ENCODE measurements around the gene BDH2.

Gene BDH2

GRCh38 chr4:103073792-103074438 lies 25.7 kb downstream of the BDH2 start:
- H3K9ac ChIP-seq (ENCODE audit: low read length) = peak overlapping the region; percentile 74
- no peak overlapping the region for H2AFZ ChIP-seq (ENCODE audit: low read length)
- TF ChIP-seq CTCF (IDR thresholded peaks at IDR 0.05; ENCODE audit: low read length) = no peak
- no peak for TF ChIP-seq EZH2 (IDR thresholded peaks at IDR 0.05; ENCODE audit: borderline replicate concordance, low read length)
- H3F3A ChIP-seq (ENCODE audit: insufficient read depth, low read length) = no peaks in the 10 kb centered on the region
- H3K27ac ChIP-seq (ENCODE audit: low read depth, low read length, poor library complexity, severe bottlenecking) = peak overlapping the region; percentile 89
- H3K4me2 ChIP-seq (ENCODE audit: low read length) = peak overlapping the region; percentile 95
- peaks cover 53% of the 10 kb centered on the region for H3K79me2 ChIP-seq (ENCODE audit: insufficient read depth, low read length)
- H3K4me3 ChIP-seq (ENCODE audit: low read depth, low read length, poor library complexity, severe bottlenecking) = peak overlapping the region; percentile 67
- H3K9me2 ChIP-seq (ENCODE audit: low read depth, low read length) = no peaks in the 10 kb centered on the region
- H3K9me3 ChIP-seq (ENCODE audit: low read length) = no peaks in the 10 kb centered on the region
- peaks cover 29% of the 10 kb centered on the region for H3K36me3 ChIP-seq (ENCODE audit: insufficient read depth, low read length)
- H4K20me1 ChIP-seq (ENCODE audit: insufficient read depth, low read length) = no peaks in the 10 kb centered on the region
- no peaks in the 10 kb centered on the region for H3K27me3 ChIP-seq (ENCODE audit: insufficient read depth, low read length)
- H3K4me1 ChIP-seq (ENCODE audit: insufficient read depth, low read length, severe bottlenecking) = peaks cover 40% of the 10 kb centered on the region

GRCh38 chr4:103067841-103068547 lies 31.6 kb downstream of the BDH2 start:
- H2AFZ ChIP-seq (ENCODE audit: low read length) = no peak overlapping the region
- no peaks in the 10 kb centered on the region for H3F3A ChIP-seq (ENCODE audit: insufficient read depth, low read length)
- H3K4me2 ChIP-seq (ENCODE audit: low read length) = no peak overlapping the region
- no peak for TF ChIP-seq EZH2 (IDR thresholded peaks at IDR 0.05; ENCODE audit: borderline replicate concordance, low read length)
- no peak for TF ChIP-seq CTCF (IDR thresholded peaks at IDR 0.05; ENCODE audit: low read length)
- H3K27me3 ChIP-seq (ENCODE audit: insufficient read depth, low read length) = no peaks in the 10 kb centered on the region
- no peaks in the 10 kb centered on the region for H4K20me1 ChIP-seq (ENCODE audit: insufficient read depth, low read length)
- H3K9ac ChIP-seq (ENCODE audit: low read length) = no peak overlapping the region
- H3K36me3 ChIP-seq (ENCODE audit: insufficient read depth, low read length) = peaks cover 70% of the 10 kb centered on the region
- no peaks in the 10 kb centered on the region for H3K9me2 ChIP-seq (ENCODE audit: low read depth, low read length)
- H3K4me3 ChIP-seq (ENCODE audit: low read depth, low read length, poor library complexity, severe bottlenecking) = no peak overlapping the region
- no peak overlapping the region for H3K27ac ChIP-seq (ENCODE audit: low read depth, low read length, poor library complexity, severe bottlenecking)
- H3K4me1 ChIP-seq (ENCODE audit: insufficient read depth, low read length, severe bottlenecking) = peaks cover 15% of the 10 kb centered on the region
- peaks cover 44% of the 10 kb centered on the region for H3K79me2 ChIP-seq (ENCODE audit: insufficient read depth, low read length)
- no peaks in the 10 kb centered on the region for H3K9me3 ChIP-seq (ENCODE audit: low read length)

GRCh38 chr4:103060453-103061148 lies 39.0 kb downstream of the BDH2 start:
- Histone ChIP-seq H3K27me3 (ENCODE audit: insufficient read depth, low read length) (no peaks in the 10 kb centered on the region), H2AFZ (ENCODE audit: low read length) (no peak overlapping the region), H3K79me2 (ENCODE audit: insufficient read depth, low read length) (no peaks in the 10 kb centered on the region), H3F3A (ENCODE audit: insufficient read depth, low read length) (no peaks in the 10 kb centered on the region), H3K9me3 (ENCODE audit: low read length) (no peaks in the 10 kb centered on the region), H3K4me1 (ENCODE audit: insufficient read depth, low read length, severe bottlenecking) (no peaks in the 10 kb centered on the region), H3K4me3 (ENCODE audit: low read depth, low read length, poor library complexity, severe bottlenecking) (no peak overlapping the region), H3K9ac (ENCODE audit: low read length) (no peak overlapping the region), H4K20me1 (ENCODE audit: insufficient read depth, low read length) (no peaks in the 10 kb centered on the region), H3K27ac (ENCODE audit: low read depth, low read length, poor library complexity, severe bottlenecking) (no peak overlapping the region), H3K36me3 (ENCODE audit: insufficient read depth, low read length) (peaks cover 54% of the 10 kb centered on the region), H3K9me2 (ENCODE audit: low read depth, low read length) (no peaks in the 10 kb centered on the region), H3K4me2 (ENCODE audit: low read length) (no peak overlapping the region)
- TF ChIP-seq CTCF (IDR thresholded peaks at IDR 0.05; ENCODE audit: low read length) = no peak
- TF ChIP-seq EZH2 (IDR thresholded peaks at IDR 0.05; ENCODE audit: borderline replicate concordance, low read length) = no peak
